NCI-H524 treated with DMSO at 0.1 percent for 48 hours (cell line): ENCODE data around the gene FOXP1.

ENCODE experiments used
- DNase-seq: peaks from one replicate; lab custom pipeline; 2025; lab: John Stamatoyannopoulos, UW

Gene FOXP1

GRCh38 chr3:71505767-71506350, 77.7 kb downstream of the FOXP1 start:
- no peak for DNase-seq

GRCh38 chr3:71504250-71505036, 79.1 kb downstream of the FOXP1 start:
- no peak for DNase-seq

GRCh38 chr3:71503525-71504249, 79.8 kb downstream of the FOXP1 start:
- DNase-seq: no peak

GRCh38 chr3:71502066-71502625, 81.4 kb downstream of the FOXP1 start:
- no peak for DNase-seq

- no peak for DNase-seq
Observed at GRCh38 chr3:71500696-71501095, 82.8 kb downstream of the FOXP1 start.

- no peak for DNase-seq
Observed at GRCh38 chr3:71499227-71499876, 84.2 kb downstream of the FOXP1 start.

- DNase-seq: no peak
Observed at GRCh38 chr3:71498543-71498942, 85.0 kb downstream of the FOXP1 start.

- no peak for DNase-seq
Observed at GRCh38 chr3:71497971-71498444, 85.5 kb downstream of the FOXP1 start.

GRCh38 chr3:71497367-71497897, 86.1 kb downstream of the FOXP1 start:
- no peak for DNase-seq

GRCh38 chr3:71495708-71496472, 87.6 kb downstream of the FOXP1 start:
- DNase-seq: no peak

- DNase-seq: no peak
Observed at GRCh38 chr3:71494212-71494611, 89.3 kb downstream of the FOXP1 start.

- no peak for DNase-seq
Observed at GRCh38 chr3:71492974-71493771, 90.4 kb downstream of the FOXP1 start.

GRCh38 chr3:71492566-71492965, 91.0 kb downstream of the FOXP1 start:
- DNase-seq: no peak

GRCh38 chr3:71491154-71491752, 92.3 kb downstream of the FOXP1 start:
- DNase-seq: no peak

- DNase-seq: no peak
Observed at GRCh38 chr3:71490692-71491091, 92.8 kb downstream of the FOXP1 start.

GRCh38 chr3:71489315-71489761, 94.2 kb downstream of the FOXP1 start:
- DNase-seq: no peak

- DNase-seq: no peak
Observed at GRCh38 chr3:71488882-71489281, 94.6 kb downstream of the FOXP1 start.

GRCh38 chr3:71488391-71488809, 95.1 kb downstream of the FOXP1 start:
- DNase-seq: no peak

- no peak for DNase-seq
Observed at GRCh38 chr3:71487418-71487817, 96.1 kb downstream of the FOXP1 start.

GRCh38 chr3:71486831-71487230, 96.7 kb downstream of the FOXP1 start:
- no peak for DNase-seq
